Smooth muscle cell of the brain vasculature (primary cell): ENCODE data around the gene PTPN14.
"Not testable (repeated sequence)": the region's sequence is repeated elsewhere in the genome, so short reads cannot be mapped to it uniquely, and the experiment has no call there.

Experiments
- DNase-seq: peaks from one replicate; pipeline ENCODE4 v3.0.0-alpha.2; 2012; ENCODE audit warnings: low read depth, low spot score

The PTPN14 gene

DNA sequence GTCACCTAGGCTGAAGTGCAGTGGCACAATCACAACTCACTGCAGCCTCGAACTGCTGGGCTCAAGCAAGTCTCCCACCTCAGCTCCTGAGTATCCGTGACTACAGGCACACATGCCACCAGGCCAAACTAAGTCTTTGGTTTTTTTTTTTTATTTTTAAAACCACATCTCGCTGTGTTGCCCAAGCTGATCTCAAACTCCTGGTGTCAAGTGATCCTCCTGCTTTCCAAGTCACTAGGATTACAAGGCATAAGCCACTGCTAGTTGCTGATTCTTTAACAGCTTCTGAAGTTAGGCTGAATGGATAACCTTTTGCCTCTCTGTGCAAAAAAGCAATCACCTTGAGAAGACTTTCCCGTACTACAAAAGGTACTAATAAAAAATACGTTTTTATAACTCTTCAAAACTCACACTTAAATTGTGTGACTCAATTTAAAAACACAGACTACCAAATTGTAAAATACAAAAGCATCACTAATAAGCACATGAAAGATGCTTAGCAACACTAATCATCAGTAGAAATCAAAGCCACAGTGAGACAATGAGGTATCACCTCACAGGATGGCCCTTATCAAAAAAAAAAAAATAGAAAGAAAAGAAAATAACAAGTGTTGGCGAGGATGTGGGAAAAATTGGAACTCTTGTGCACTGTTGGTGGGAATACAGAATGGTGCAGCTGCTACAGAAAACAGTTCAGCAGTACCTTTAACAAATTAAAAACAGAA lies 40.3 kb downstream of the PTPN14 start:
- DNase-seq, result no peak

DNA sequence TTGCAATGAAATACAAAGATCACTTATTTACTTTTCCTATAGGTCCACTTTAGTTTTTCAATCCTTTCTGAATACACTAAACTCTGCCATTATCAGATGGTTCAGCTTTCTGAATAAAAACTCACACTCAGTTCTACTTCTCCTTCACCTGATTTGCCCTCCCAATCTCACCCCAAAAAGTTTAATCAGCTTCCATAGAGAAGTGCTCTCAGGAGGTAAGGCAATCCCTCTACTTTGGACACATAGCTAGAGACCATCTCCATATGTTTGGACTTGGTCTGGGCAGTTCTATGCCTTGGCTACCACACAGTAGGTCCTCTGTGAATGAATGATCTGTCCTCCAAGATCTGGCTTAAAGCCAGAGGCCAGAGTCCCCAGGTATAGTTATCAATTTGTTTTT lies 40.9 kb downstream of the PTPN14 start:
- DNase-seq, result no peak

DNA sequence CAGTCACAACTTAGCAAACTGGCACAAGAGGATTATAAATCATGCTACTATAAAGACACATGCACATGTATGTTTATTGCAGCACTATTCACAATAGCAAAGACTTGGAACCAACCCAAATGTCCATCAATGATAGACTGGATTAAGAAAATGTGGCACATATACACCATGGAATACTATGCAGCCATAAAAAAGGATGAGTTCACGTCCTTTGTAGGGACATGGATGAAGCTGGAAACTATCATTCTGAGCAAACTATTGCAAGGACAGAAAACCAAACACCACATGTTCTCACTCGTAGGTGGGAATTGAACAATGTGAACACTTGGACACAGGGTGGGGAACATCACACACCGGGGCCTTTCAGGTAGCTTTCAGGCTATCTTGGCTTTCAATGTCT lies 41.8 kb downstream of the PTPN14 start:
- DNase-seq, result not testable (repeated sequence)

DNA sequence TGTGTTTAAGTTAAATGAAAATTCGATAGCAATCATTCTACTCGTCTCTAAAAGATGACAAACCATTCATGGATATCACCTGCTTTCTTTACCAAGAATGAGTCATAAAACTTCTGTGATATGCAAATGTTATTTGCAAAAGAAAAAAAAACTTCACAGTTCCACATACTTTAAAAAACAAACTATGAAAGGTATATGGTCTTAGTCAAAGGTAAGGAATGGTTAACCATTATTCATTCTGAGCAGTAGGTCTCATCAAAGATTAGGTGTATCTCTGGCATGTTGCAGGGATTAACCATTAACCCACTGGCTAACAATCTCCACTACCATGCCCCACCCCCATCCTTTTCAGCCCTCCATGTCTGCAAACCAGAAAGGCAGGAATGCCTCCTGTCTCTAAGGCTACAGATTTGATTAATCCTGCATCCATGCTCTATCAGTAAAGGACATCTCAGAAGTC lies 44.4 kb downstream of the PTPN14 start:
- no peak for DNase-seq

DNA sequence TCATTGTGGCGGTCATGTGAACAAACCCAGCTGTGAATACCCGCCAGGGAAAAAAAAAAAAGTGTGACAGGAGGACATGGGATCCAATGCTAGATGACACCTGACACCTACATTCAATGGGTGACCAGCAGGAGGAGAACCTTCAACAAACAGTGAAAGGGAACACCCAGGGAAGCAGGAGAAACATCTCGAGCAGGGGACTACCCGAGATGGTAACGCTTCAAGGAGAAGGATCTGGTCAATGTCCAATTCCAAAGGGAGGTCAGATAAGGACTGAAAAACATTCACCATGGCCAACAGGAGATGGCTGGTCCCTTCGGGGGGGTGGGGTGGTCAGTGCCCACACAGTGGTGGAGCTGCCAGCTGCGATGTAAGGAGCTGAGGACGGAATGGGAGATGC lies 46.3 kb downstream of the PTPN14 start:
- DNase-seq, result no peak

DNA sequence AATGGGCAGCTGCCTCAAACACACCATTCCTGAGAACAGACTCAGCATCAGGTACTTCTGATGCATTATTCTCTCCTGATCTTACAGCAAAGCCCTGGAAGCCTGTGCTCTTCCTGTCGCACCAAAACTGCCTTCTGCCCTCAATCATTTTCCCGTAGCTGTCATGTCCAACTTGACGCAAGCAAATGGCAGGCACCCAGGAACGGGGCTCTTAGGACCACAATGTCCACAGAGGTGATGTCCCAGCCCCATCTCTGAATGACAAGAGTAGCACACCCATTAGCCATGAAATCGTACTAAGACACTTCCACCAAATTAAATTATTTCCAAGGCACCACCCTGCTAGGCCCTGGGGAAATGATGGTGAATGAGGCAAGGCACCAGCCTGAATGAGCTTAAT lies 47.1 kb downstream of the PTPN14 start:
- DNase-seq, result no peak

DNA sequence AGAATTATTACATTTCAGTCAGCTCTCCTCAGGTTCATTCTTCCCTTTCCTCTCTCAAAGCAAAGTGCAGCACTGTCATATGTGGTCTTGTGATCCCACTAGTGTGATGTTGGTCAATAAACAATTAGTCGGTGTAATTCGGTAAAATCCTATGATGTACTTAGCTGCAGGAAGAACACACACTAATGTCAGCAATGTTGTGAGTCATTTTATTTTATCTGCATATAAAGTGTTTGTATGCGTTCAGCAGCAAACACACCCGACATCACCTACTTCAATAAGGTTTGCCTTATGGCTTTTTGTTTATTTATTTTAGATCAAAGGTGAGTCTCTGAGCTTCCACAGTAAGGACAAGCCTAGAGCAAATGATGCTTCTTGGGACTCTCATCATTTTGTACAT lies 47.8 kb downstream of the PTPN14 start:
- no peak for DNase-seq

DNA sequence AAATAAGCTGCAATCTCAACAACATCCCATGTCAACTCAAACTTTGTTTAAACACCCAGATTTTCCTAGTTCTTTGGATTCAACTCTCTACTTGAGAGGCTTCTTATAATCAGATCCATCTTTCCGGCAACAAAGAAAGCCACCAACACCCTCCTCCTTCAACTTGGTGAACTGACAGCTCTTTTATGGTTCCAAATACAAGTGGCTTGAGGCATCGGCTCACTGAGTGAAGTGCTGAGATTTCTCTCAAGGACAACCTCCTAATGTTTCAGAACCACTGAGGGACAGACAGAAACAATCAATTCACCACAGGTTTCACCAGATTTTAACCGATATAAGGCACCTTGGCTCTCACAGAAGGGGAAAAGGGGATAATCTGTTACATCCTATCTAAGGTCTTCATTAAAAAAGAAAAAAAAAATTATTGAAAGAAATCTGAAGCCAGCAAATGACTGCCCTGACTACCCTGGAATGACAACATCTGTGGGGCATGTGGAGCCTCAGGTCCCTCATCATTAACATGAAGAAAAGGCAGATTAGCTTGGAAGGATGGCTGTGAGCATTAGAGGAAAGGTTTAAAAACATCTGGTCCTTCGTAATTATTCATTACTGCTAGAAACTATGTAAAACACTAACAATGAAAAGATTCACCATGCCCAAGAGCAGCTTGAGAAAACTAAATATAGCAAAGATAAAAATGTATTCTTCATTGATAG lies 50.9 kb downstream of the PTPN14 start:
- no peak for DNase-seq

DNA sequence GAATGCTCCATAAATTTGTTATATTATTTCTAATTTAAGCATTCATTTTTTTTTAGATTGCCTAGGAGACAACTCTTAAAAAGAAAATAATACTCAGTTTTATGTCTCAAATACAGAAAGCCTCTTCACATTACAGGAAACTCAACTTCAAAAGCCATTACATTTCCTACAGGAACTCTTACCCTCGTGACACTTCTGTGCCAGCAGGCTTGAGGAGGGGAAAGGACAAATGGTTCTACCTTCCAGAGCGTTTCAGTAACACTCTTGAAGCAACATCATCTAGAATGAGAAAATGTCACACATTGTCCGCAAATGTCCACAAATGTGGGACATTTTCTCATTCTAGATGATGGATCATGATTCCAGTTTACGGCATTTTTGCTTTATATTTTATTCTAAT lies 51.7 kb downstream of the PTPN14 start:
- no peak for DNase-seq

DNA sequence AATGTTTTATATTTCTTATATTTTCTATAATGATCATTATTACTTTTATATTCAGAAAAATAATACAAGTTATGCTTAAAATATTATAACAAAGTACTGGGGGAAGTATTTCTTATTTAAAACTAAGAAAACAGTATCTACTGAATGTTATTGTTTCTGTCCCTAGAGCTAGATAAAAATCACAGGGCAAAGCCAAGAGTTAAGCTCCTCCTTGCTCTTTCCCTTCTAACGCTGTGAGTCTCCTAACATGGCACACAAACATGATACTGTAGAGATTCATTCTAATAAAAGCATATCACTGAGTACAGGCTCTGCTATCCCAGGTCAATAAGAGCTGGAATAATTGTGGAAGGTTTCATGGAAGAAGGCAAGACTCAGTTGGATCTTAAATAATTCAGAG lies 53.4 kb downstream of the PTPN14 start:
- no peak for DNase-seq

DNA sequence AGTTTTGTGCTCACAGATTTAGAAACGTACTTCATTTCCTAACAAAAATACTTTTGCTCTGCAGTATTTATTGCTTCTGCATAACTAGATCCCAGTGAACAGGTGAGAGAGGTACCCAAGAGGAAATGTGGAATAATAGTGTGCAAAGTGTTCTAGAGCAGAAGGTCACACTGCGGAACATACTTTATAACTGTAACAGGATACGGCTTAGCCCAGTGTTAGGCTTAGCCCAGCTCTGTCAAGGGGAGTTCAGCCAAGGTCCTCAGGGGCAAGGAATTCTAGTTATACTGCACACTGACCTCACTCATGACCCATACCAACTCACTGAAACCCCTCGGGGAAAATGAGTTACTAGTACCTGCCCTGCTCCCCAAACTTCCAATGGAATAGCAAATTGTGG lies 55.3 kb downstream of the PTPN14 start:
- no peak for DNase-seq

DNA sequence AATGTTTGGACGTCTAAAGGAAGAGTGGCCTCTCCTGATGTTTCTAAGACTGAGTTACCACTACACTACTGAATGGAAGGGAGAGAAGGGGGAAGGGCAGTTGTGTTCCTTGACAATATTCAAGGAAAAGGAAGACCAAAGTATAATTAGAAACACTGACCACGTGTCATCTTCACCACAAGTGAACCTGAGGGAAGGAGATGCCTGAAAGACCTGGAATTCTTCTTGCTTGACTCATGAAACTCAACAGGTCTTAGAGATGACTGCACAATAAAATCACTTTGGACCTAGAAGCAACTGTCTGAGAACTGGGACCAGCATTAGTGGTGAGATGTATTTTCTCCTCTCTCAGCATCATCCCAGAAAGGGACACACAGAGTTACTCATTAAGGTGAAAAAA lies 56.7 kb downstream of the PTPN14 start:
- DNase-seq, result no peak

DNA sequence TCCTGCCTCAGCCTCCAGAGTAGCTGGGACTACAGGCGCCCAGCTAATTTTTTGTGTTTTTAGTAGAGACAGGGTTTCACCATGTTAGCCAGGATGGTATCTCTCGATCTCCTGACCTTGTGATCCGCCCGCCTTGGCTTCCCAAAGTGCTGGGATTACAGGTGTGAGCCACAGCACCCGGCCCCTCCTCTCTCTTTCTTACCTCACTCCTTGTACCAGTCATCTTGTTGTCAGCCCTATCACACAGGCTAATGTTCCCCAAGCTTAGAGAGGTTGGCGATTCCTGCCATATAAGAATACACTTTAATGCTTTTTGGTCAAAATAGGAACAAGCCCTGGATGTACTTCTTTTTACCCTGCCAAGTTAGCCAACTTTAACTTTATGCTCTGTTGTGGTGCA lies 57.2 kb downstream of the PTPN14 start:
- not testable (repeated sequence) for DNase-seq

DNA sequence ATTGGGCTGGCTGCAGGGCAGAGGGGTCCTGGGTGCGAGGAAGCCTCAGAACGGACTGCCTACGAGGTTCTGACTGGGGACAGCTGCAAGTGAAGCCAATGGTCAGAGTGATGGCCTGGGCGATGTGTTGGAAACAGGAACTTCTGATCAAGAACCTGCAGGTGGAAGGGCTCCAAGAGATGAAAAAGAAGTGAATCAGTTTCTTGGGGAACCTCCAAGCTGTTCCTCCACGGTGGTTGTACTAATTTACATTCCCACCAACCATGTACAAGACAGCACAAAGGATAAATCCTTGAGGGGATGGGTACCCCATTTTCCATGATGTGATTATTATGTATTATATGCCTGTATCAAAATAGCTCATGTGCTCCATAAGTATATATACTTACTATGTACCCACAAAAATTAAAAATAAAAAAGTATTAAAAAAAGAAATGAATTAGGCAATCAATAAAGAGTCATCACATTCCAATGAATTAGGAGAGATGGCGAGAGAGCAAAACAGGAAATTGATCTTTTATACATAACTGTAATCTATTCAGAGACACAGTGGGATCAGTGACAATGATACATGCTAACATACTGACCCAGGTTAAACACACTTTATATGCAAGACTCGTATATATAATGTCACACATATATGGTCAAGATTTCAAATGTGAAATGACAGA lies 58.1 kb downstream of the PTPN14 start:
- no peak for DNase-seq

DNA sequence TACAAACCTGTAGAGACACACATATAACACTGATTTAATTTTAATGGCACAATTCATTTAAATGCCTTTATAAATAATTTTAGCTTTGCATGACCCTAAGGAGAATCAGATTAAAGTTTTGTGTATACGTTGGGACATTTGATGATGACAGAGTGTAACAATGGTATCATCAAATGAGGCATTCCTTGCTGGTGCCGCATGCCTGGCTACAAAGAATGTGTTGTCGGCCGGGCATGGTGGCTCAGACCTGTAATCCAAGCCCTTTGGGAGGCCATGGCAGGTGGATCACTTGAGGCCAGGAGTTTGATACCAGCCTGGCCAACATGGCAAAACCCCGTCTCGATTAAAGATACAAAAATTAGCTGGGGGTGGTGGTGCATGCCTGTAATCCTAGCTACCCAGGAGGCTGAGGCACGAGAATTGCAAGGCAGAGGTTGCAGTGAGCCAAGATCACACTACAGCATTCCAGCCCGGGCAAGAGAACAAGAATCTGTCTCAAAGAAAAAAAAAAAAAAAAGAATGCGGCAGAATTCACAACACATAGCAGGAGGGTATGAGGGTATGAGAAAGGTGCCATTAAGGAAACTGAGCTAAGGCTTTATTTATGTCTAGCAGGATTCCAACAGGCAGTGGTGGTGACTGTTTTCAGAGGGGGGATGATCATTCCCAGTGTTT lies 58.9 kb downstream of the PTPN14 start:
- no peak for DNase-seq

DNA sequence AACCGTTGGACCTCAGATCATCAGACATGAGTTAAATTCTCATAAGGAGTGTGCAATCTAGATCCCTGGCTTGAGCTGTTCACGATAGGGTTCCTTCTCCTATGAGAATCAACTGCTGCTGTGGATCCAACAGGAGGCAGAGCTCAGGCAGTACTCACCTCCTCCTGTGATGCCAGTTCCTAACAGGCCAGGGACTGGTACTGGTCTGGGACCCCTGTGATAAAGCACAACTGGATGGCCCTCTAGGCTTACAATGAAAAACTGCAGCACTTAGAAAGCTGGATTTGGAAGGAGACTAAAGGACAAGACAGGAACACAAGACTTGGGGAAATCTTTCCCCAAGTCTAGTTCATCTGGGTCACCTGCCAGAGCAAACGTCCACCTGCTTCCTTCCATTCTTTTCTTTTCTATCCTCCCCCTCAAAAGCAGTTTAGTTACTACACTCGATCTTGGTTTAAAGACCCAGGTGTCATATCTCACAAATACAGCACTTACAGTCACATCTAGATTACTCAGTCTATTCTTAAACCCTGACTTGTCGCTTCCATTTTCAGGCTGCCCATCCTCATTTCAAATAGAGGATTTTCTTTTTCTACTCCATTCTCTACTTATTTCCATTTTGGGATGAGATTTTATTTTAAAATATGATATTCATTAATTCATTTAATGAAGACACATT lies 59.8 kb downstream of the PTPN14 start:
- no peak for DNase-seq

DNA sequence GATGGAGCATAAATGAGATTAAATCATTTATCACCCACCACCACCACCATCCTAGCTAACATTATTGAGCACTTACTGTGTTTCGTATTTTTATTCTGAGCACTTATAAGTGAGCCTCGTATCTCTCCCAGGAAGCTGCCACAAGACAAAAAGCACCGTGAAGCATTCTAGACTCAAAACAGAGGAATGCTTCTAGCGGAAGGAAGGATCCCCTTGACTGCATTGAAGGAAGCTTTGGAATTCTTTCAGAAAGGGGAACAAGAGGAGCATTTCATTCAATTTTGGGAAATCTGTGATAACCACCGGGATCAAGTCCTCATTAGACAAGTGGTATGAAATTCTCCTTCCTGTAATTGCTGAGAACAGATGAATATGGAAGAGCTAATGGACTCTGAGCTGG lies 66.3 kb downstream of the PTPN14 start:
- DNase-seq, result no peak

DNA sequence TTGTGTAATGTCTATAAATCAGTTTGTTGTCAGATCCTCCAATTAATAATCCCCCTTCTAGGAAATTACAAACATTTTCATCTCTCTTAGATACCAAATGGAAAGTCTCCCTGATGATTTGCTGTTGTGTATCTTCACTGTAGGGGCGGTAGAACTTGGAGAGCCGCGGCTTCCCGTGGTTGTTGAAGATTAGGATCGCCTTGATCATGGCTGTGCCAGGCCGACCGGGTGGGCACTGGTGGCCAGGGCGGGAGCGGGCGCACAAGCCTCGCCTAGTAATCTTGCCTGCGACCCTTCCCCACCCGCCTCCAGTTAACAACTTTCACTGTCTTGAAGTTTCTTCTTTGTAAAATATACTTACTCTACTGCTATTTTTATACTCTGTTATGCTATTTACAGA lies 68.2 kb downstream of the PTPN14 start:
- DNase-seq, result not testable (repeated sequence)

DNA sequence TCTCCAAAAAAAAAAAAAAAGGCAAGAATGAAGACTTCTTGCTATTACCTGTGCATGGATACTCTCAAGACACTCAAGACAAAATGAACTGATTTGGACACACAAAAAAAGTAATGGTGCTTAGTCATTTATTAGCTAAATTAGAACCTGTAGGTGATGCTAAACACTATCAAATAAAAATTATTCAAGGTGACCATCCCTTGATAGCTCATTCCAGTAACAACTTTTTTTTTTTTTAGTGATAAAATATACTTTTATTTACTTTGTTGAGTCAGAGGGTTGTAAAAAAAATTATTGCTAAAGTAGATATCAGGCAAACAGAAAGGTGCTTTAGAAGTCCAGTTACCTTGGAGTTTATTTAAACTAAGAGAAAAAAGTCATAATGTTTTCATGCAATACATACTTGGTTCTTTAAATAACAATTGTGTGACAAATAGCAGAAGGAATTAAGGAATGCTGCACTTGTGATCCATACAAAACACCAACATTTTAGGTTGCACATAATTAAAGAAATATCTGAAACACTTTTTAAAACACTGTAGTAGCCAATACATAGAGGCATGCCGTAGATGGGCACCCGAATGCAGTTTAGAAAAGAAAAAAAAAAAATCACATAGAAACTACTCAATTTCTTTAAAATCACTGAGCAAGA lies 69.3 kb downstream of the PTPN14 start:
- not testable (repeated sequence) for DNase-seq

DNA sequence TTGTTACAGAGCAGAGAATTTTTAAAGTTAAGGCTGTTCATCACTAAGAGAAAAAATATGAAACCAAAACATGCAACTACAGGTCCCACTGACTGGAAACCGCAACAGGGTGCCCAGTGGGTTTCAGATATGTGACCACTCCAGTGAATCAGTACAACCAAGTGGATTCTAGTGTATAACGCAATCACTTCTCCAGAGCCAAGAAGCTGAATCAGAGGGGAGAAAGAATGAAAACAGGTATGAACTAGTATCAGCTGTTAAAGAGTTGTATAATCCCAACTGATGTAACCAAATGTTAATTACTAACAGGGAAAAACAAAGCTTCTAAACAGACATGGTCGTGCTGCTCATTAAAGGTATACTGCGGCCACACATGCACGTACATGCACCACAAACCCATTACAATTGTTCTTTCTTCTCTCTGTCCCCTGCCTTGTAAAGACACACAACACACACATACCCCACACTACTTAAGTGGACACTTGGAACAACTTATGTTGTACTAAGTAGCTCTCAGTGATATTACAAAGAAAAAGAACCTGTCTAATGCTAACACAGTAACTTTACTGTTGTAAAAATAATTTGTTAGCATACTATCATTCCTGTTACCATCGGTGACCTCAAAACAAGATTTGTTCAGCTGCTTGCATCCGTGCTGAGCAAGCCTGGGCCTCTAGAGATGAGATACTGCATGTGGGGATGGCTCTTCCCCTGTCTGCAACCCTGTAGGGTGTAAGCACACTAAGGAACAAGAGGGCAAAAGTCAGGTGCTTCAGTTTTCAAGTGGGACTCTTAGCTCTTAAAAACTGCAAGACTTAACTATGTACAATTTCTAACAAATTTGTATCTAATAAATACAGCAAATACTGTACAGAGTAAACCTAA lies 74.2 kb downstream of the PTPN14 start:
- peak; percentile 72 for DNase-seq
